ENCODE results near the gene MYDGF. TPM values are rescaled to one million over a fixed set of nuclear protein-coding genes. Genes with fewer than 3 reads are reported as not detected.
"Not testable (repeated sequence)": the region's sequence is repeated elsewhere in the genome, so short reads cannot be mapped to it uniquely, and the experiment has no call there.

The MYDGF gene
- total and polyA plus RNA-seq, 4 donors = 47.7 to 80.0 (median 70.6) TPM

DNA sequence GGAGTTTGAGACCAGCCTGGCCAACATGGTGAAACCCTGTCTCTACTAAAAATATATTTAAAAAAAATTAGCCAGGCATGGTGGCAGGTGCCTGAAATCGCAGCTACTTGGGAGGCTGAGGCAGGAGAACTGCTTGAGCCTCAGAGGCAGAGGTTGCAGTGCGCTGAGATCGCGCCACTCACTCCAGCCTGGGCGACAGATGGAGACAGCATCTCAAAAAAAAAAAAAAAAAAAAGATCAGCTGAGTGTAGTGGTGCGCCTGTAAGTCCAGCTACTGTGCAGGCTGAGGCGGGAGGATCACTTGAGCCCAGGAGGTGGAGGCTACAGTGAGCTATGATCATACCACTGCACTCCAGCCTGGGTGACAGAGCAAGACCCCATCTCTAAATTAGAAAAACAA lies 9.9 kb upstream of the MYDGF start:
- not testable (repeated sequence) for H3K4me3 ChIP-seq (ENCODE audit: low read depth, low read length); H3K4me1 ChIP-seq (ENCODE audit: control insufficient read depth, insufficient read depth, low read length); H3K9me3 ChIP-seq (ENCODE audit: control insufficient read depth, insufficient read depth, low read length); DNase-seq (ENCODE audit: low read depth in 4 of 6, low spot score in 6 of 6); H3K27ac ChIP-seq (ENCODE audit: low read depth, low read length); H3K27me3 ChIP-seq (ENCODE audit: control insufficient read depth, insufficient read depth, low read length)
- WGBS (ENCODE audit: insufficient coverage) = 100% methylated on average over 4 of the region's 7 CpGs
- H3K36me3 ChIP-seq (ENCODE audit: control insufficient read depth, insufficient read depth, low read length) = peaks cover 92% of the 10 kb centered on the region

DNA sequence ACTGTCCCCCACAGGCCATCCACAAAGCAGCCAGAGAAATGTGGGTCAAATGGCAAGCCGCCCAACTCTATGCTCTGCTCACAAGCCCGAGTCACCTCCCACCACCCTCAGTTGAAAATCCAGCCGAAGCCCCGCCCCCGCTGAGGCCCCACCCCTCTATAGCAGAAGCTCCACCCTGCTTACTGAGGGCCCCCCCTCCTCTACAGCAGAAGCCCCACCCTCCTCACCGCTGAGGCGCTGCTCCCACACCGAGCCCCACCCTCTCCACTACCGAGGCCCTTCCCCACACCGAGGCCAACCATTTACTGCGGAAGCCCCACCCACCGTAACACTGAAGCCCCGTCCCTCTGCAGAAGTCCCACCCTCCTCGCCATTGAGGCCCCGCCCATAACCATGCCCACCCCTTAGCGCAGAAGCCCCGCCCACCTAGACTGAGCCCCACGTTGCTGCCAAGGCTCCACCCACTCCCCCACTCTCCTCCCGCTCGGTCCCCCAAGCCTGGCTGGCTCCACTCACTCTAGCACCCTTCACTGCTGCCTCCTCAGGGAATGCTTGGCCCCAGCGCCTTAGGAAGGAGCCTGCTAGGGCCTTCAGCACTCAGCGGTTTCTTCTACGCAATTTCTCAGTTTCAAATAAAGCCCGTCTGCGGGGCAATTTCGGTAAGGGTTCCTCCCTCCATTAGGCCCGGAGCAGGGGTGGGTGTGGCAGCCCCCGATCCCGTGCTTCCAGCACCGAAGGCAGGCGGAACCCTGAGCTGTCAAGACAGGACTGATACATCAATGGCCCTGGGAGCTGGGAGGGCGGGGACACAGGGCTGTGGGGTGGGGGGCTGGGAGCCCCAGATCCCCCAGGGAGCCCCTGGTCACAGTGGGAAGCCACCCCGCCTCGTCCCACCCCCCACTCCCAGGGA lies 9.0 kb upstream of the MYDGF start:
- DNase-seq (ENCODE audit: low read depth in 4 of 6, low spot score in 6 of 6) = peak in 2 of 6 donors; percentile 36 to 51
- Histone ChIP-seq H3K4me3 (ENCODE audit: low read depth, low read length) (no peak overlapping the region), H3K27ac (ENCODE audit: low read depth, low read length) (no peak overlapping the region), H3K9me3 (ENCODE audit: control insufficient read depth, insufficient read depth, low read length) (no peaks in the 10 kb centered on the region), H3K36me3 (ENCODE audit: control insufficient read depth, insufficient read depth, low read length) (peaks cover 90% of the 10 kb centered on the region), H3K27me3 (ENCODE audit: control insufficient read depth, insufficient read depth, low read length) (no peaks in the 10 kb centered on the region), H3K4me1 (ENCODE audit: control insufficient read depth, insufficient read depth, low read length) (peaks cover 3% of the 10 kb centered on the region)
- WGBS (ENCODE audit: insufficient coverage) = 54% methylated on average over 26 of the region's 34 CpGs

GRCh38 chr19:4676955-4677731 lies 7.0 kb upstream of the MYDGF start:
- Histone ChIP-seq H3K4me3 (ENCODE audit: low read depth, low read length) (no peak overlapping the region), H3K27ac (ENCODE audit: low read depth, low read length) (no peak overlapping the region), H3K27me3 (ENCODE audit: control insufficient read depth, insufficient read depth, low read length) (no peaks in the 10 kb centered on the region), H3K9me3 (ENCODE audit: control insufficient read depth, insufficient read depth, low read length) (no peaks in the 10 kb centered on the region), H3K4me1 (ENCODE audit: control insufficient read depth, insufficient read depth, low read length) (peaks cover 3% of the 10 kb centered on the region), H3K36me3 (ENCODE audit: control insufficient read depth, insufficient read depth, low read length) (peaks cover 71% of the 10 kb centered on the region)
- no peak for DNase-seq (ENCODE audit: low read depth in 4 of 6, low spot score in 6 of 6)
- WGBS (ENCODE audit: insufficient coverage) = 65% methylated on average over 17 of the region's 17 CpGs

- H3K36me3 ChIP-seq (ENCODE audit: control insufficient read depth, insufficient read depth, low read length) = peaks cover 55% of the 10 kb centered on the region
- no peaks in the 10 kb centered on the region for H3K9me3 ChIP-seq (ENCODE audit: control insufficient read depth, insufficient read depth, low read length)
- no peaks in the 10 kb centered on the region for H3K27me3 ChIP-seq (ENCODE audit: control insufficient read depth, insufficient read depth, low read length)
- H3K27ac ChIP-seq (ENCODE audit: low read depth, low read length) = no peak overlapping the region
- H3K4me3 ChIP-seq (ENCODE audit: low read depth, low read length) = no peak overlapping the region
- WGBS (ENCODE audit: insufficient coverage) = 87% methylated on average over 13 of the region's 16 CpGs
- no peak for DNase-seq (ENCODE audit: low read depth in 4 of 6, low spot score in 6 of 6)
- peaks cover 6% of the 10 kb centered on the region for H3K4me1 ChIP-seq (ENCODE audit: control insufficient read depth, insufficient read depth, low read length)
Observed at GRCh38 chr19:4675346-4675745, 5.2 kb upstream of the MYDGF start.

DNA sequence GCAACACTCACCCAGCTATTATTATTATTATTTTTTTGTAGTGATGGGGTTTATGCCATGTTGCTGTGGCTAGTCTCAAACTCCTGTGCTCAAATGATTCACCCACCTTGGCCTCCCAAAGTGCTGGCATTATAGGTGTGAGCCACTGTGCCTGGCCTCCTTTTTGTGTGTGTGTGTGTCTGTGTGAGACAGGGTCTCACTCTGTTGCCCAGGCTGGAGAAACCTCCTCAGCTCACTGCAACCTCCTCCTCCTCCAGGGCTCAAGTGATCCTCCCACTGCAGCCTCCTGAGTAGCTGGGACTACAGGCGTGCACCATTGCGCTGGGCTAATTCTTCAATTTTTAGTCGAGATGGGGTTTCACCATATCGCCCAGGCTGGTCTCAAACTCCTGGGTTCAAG lies 3.6 kb upstream of the MYDGF start:
- Histone ChIP-seq H3K4me1 (ENCODE audit: control insufficient read depth, insufficient read depth, low read length) (peaks cover 17% of the 10 kb centered on the region), H3K9me3 (ENCODE audit: control insufficient read depth, insufficient read depth, low read length) (no peaks in the 10 kb centered on the region), H3K36me3 (ENCODE audit: control insufficient read depth, insufficient read depth, low read length) (peaks cover 40% of the 10 kb centered on the region), H3K27ac (ENCODE audit: low read depth, low read length) (no peak overlapping the region), H3K27me3 (ENCODE audit: control insufficient read depth, insufficient read depth, low read length) (no peaks in the 10 kb centered on the region), H3K4me3 (ENCODE audit: low read depth, low read length) (no peak overlapping the region)
- WGBS (ENCODE audit: insufficient coverage) = 98% methylated on average over 4 of the region's 4 CpGs
- no peak for DNase-seq (ENCODE audit: low read depth in 4 of 6, low spot score in 6 of 6)

- no peaks in the 10 kb centered on the region for H3K9me3 ChIP-seq (ENCODE audit: control insufficient read depth, insufficient read depth, low read length)
- no peak overlapping the region for H3K27ac ChIP-seq (ENCODE audit: low read depth, low read length)
- peaks cover 41% of the 10 kb centered on the region for H3K36me3 ChIP-seq (ENCODE audit: control insufficient read depth, insufficient read depth, low read length)
Observed at GRCh38 chr19:4673216-4673615, 3.1 kb upstream of the MYDGF start.

DNA sequence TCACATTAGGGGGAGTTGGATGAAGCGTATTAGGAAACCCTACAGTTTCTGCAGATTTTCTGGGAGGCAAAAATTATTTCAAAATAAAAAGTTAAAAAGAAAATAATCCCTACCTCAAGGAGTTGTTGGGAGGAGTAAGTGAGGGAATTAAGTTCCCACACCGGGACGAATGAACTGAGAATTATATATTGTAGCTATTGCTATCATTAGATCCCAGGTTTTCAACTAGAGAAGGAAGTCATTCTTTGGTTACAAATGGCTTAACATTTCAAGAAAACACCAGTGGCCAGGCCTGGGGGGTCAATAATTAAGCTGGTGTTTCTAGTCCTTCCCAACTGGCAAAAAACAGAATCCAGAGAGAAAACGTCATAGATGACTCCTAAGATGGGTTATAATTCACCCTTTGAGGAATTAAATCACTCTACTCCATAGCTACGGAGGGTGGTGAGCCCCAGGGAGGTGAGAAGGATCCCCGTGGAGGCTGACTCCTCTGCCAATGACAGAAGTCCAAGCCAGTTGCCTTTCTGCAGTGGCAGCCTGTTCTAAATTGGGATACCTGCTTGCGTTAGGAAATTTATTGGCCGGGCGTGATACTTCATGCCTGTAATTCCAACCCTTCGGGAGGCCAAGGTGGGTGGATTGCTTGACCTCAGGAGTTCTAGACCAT lies 1.2 kb upstream of the MYDGF start:
- peak in 1 of 6 donors; percentile 42 for DNase-seq (ENCODE audit: low read depth in 4 of 6, low spot score in 6 of 6)
- H3K9me3 ChIP-seq (ENCODE audit: control insufficient read depth, insufficient read depth, low read length) = no peaks in the 10 kb centered on the region
- peaks cover 18% of the 10 kb centered on the region for H3K4me1 ChIP-seq (ENCODE audit: control insufficient read depth, insufficient read depth, low read length)
- 57% methylated on average over 1 of the region's 10 CpGs for WGBS (ENCODE audit: insufficient coverage)
- peaks cover 43% of the 10 kb centered on the region for H3K36me3 ChIP-seq (ENCODE audit: control insufficient read depth, insufficient read depth, low read length)
- no peaks in the 10 kb centered on the region for H3K27me3 ChIP-seq (ENCODE audit: control insufficient read depth, insufficient read depth, low read length)
- H3K4me3 ChIP-seq (ENCODE audit: low read depth, low read length) = no peak overlapping the region
- no peak overlapping the region for H3K27ac ChIP-seq (ENCODE audit: low read depth, low read length)

More at GRCh38 chr19:4673216-4673615, 3.1 kb upstream of the MYDGF start:
- no peak for DNase-seq (ENCODE audit: low read depth in 4 of 6, low spot score in 6 of 6)
- Histone ChIP-seq H3K27me3 (ENCODE audit: control insufficient read depth, insufficient read depth, low read length) (no peaks in the 10 kb centered on the region), H3K4me1 (ENCODE audit: control insufficient read depth, insufficient read depth, low read length) (peaks cover 20% of the 10 kb centered on the region), H3K4me3 (ENCODE audit: low read depth, low read length) (no peak overlapping the region)
- 100% methylated on average over 1 of the region's 4 CpGs for WGBS (ENCODE audit: insufficient coverage)

- peaks cover 83% of the 10 kb centered on the region for H3K36me3 ChIP-seq (ENCODE audit: control insufficient read depth, insufficient read depth, low read length)
- 97% methylated on average over 12 of the region's 12 CpGs for WGBS (ENCODE audit: insufficient coverage)
- no peaks in the 10 kb centered on the region for H3K27me3 ChIP-seq (ENCODE audit: control insufficient read depth, insufficient read depth, low read length)
- no peaks in the 10 kb centered on the region for H3K9me3 ChIP-seq (ENCODE audit: control insufficient read depth, insufficient read depth, low read length)
- H3K4me1 ChIP-seq (ENCODE audit: control insufficient read depth, insufficient read depth, low read length) = peaks cover 12% of the 10 kb centered on the region
- no peak overlapping the region for H3K4me3 ChIP-seq (ENCODE audit: low read depth, low read length)
- no peak for DNase-seq (ENCODE audit: low read depth in 4 of 6, low spot score in 6 of 6)
- H3K27ac ChIP-seq (ENCODE audit: low read depth, low read length) = no peak overlapping the region
Observed at GRCh38 chr19:4664642-4665041, 5.5 kb downstream of the MYDGF start.

DNA sequence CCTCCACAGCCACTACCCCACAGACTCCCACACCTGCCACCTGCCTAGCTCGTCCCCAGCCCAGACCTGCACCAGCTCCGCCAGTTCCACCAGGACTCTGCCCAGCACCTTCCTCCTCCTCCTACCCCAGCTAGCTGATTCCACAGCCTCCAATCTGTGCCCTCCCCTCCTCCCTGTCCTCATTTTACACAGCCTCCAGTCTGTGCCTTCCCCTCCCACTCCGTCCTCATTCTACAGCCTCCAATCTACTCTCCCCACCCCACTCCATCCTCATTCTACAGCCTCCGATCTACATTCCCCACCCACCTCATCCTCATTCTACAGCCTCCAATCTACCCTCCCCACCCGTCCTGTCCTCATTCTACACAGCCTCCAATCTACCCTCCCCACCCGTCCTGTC lies 7.3 kb downstream of the MYDGF start:
- Histone ChIP-seq H3K36me3 (ENCODE audit: control insufficient read depth, insufficient read depth, low read length) (peaks cover 92% of the 10 kb centered on the region), H3K9me3 (ENCODE audit: control insufficient read depth, insufficient read depth, low read length) (no peaks in the 10 kb centered on the region), H3K4me1 (ENCODE audit: control insufficient read depth, insufficient read depth, low read length) (no peaks in the 10 kb centered on the region), H3K4me3 (ENCODE audit: low read depth, low read length) (no peak overlapping the region), H3K27ac (ENCODE audit: low read depth, low read length) (no peak overlapping the region), H3K27me3 (ENCODE audit: control insufficient read depth, insufficient read depth, low read length) (no peaks in the 10 kb centered on the region)
- 91% methylated on average over 5 of the region's 6 CpGs for WGBS (ENCODE audit: insufficient coverage)
- no peak for DNase-seq (ENCODE audit: low read depth in 4 of 6, low spot score in 6 of 6)

Measured in spinal cord (tissue), 10 donors.